CD4-positive, alpha-beta T cell treated with Interleukin-15 for 4 hours (primary cell): ENCODE measurements around the gene PREX1.

ENCODE experiments used
- DNase-seq: peaks from one replicate; pipeline ENCODE4 v3.0.0-alpha.2; 2020; ENCODE audit warnings: low spot score

PREX1 gene

GRCh38 chr20:48752963-48753362 is 74.8 kb downstream of the PREX1 start:
- no peak for DNase-seq

- DNase-seq, result no peak
Observed at GRCh38 chr20:48751871-48752270, 75.9 kb downstream of the PREX1 start.

- DNase-seq, result peak; percentile 50
Observed at GRCh38 chr20:48750941-48751635, 76.7 kb downstream of the PREX1 start.

GRCh38 chr20:48750376-48750775 is 77.4 kb downstream of the PREX1 start:
- DNase-seq, result no peak

- no peak for DNase-seq
Observed at GRCh38 chr20:48749437-48749836, 78.4 kb downstream of the PREX1 start.

- no peak for DNase-seq
Observed at GRCh38 chr20:48748556-48748955, 79.2 kb downstream of the PREX1 start.

- no peak for DNase-seq
Observed at GRCh38 chr20:48747840-48748414, 79.9 kb downstream of the PREX1 start.

GRCh38 chr20:48745330-48745729 is 82.5 kb downstream of the PREX1 start:
- DNase-seq, result no peak

GRCh38 chr20:48744515-48744914 is 83.3 kb downstream of the PREX1 start:
- no peak for DNase-seq

GRCh38 chr20:48743807-48744206 is 84.0 kb downstream of the PREX1 start:
- no peak for DNase-seq

GRCh38 chr20:48742912-48743680 is 84.7 kb downstream of the PREX1 start:
- DNase-seq, result no peak

GRCh38 chr20:48742233-48742632 is 85.6 kb downstream of the PREX1 start:
- DNase-seq, result no peak

GRCh38 chr20:48741669-48742068 is 86.1 kb downstream of the PREX1 start:
- no peak for DNase-seq

GRCh38 chr20:48740712-48741111 is 87.1 kb downstream of the PREX1 start:
- DNase-seq, result no peak

- no peak for DNase-seq
Observed at GRCh38 chr20:48740292-48740649, 87.5 kb downstream of the PREX1 start.

- DNase-seq, result peak; percentile 30
Observed at GRCh38 chr20:48739395-48740291, 88.2 kb downstream of the PREX1 start.

- peak; percentile 48 for DNase-seq
Observed at GRCh38 chr20:48738399-48739304, 89.1 kb downstream of the PREX1 start.

- DNase-seq, result no peak
Observed at GRCh38 chr20:48738094-48738398, 89.8 kb downstream of the PREX1 start.

GRCh38 chr20:48737434-48738093 is 90.2 kb downstream of the PREX1 start:
- DNase-seq, result no peak

- no peak for DNase-seq
Observed at GRCh38 chr20:48736636-48737035, 91.2 kb downstream of the PREX1 start.

- DNase-seq, result no peak
Observed at GRCh38 chr20:48736231-48736630, 91.6 kb downstream of the PREX1 start.
